HG03060 (cell line): ENCODE measurements around the gene GPR173.

Source experiments
- ATAC-seq: cut with Tn5 transposase; IDR thresholded peaks from one replicate; pipeline ENCODE4 v1.9.1; 2021; ENCODE audit warnings: low read depth, moderate number of reproducible peaks; ENCODE audit not compliant: unreplicated experiment

Gene GPR173, protein sequence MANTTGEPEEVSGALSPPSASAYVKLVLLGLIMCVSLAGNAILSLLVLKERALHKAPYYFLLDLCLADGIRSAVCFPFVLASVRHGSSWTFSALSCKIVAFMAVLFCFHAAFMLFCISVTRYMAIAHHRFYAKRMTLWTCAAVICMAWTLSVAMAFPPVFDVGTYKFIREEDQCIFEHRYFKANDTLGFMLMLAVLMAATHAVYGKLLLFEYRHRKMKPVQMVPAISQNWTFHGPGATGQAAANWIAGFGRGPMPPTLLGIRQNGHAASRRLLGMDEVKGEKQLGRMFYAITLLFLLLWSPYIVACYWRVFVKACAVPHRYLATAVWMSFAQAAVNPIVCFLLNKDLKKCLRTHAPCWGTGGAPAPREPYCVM

DNA sequence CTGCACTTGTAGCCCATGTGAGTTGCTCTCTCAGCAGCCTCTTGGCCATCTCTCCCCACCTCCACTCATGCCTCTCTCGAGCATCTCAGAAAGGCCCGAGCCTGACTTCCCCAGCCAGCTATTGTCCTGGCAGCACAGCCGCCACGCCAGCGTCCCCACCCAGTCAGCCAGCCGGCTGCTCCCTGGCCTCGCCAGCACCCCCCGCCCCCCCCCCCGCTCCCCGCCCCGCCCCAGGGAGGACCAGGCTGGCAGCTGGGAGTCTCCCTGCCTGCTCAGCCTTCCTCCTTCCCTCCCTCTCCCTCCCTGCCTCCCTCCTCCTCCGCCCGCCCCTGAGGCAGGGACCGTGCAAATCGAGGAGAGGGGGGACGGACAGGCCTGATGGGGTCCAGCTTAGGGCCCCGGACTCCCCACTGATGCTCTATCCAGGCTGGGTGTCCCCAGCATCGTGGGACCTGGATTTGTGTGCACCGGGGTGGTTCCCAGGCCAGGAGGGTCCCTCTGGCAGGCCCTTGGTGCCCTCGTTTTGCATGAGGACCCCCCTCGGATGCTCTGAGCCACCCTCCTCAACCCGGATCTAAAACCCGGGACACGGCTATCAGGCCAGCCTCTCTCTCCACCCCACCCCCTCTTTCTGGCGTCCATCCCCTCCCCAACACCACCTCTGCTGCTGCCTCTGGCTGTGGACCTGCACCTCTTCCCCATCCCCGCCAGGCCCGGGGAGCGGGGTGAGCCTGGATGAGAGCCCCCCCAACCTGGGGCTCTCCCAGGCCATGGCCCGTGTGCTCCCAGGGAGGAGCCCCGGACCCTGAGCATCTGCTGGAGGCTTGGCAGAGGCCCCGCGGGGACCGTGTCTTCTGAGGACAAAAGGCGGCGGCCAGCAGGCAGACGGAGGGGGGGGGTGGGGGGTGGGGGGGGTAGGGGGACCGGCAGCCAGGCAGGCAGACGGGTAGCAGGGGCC, at the start of gene GPR173:
TSS of gene GPR173 (plus strand) at position 621 of the 958 bp plus-strand sequence. CDS start 27,833 bp downstream, outside the sequence.
- no peak for ATAC-seq

DNA sequence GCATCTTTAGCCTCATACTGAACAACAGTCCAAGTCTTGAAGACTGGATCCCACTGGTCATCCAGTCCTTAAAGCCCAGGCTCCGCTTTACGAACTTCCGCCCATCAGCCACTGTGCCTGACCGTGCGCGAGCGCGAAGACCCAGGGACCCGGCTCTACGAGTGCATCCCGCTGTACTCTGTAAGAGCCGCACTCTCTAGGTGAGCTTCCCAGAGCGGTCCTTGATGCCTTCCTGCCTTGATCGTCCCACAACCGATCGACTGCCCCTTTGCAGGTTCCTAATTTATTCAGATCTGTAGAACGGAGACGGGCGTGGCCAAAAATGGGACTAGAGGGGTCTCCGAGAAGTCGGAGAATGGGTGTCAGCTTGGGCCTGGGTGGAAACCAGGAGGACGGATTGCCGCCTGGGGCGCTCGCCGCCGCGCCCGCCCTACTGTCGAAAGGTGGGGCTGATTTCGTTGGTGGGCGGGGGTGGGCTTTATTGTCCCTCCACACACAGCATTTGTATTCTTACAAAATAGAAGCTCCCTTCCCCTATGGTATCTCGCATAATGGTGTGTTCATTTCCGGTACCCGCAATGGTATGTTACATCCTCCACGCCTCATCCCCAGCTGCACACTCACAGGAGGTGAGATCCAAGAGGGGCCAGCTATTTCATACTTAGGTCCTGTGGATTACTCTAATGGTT, 48.0 kb upstream of the GPR173 start:
- ATAC-seq = no peak

- no peak for ATAC-seq
Observed at GRCh38 chrX:53001958-53002357, 46.6 kb upstream of the GPR173 start.

DNA sequence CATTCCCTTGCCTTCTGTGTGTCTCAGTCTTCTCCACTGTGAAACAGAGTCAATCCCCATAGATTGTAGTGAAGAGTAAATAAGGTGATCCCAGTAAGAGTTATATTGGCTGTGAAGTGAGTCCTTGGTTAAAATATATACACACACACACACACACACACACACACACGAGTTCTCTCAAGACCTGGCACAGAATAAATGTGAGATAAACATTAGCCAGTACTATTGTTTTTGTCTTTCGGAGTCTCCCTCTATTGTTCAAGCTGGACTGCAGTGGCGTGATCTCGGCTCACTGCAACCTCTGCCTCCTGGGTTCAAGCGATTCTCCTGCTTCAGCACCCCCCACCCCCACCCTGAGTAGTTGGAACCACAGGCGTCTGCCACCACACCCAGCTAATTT, 45.5 kb upstream of the GPR173 start:
- ATAC-seq = no peak

DNA sequence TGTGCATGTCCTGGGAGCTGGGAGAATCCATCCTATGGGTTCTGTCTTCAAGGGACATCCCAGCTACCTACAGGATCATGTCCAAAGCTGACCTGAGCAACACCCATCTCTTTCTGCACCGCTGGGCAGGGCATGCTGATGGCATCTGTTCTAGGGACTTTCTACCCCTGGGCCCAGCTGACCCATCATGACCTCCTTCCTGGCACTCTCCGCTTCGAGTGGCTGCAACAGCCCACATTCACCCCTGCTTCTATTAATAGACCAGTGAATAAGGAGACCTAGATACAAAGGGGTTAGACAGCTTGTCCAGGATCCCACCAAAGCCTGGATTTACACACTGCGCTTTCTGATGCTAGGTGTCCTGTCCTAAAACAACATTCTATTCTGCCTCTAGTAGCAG, 44.6 kb upstream of the GPR173 start:
- no peak for ATAC-seq

DNA sequence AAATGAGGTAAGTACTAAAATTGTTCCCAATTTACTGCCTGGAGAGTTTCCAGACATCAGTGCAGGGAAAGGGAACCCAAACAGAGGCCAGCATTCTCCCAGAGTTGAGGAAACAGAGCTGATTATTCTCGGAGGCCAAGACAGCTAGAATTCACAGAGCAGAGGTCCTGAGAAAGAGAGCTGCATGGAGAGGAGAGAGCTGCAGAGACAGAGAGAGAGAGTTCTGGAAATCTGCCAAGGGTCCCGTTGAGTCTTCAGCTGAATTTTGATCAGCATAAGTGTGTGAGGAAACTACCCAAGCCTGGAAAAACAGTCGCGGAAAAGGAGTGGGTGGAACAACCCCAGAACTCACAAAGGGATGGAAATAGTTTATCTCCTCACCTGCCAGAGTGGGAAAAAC, 43.8 kb upstream of the GPR173 start:
- ATAC-seq = no peak

- no peak for ATAC-seq
Observed at GRCh38 chrX:53005327-53005726, 43.3 kb upstream of the GPR173 start.

DNA sequence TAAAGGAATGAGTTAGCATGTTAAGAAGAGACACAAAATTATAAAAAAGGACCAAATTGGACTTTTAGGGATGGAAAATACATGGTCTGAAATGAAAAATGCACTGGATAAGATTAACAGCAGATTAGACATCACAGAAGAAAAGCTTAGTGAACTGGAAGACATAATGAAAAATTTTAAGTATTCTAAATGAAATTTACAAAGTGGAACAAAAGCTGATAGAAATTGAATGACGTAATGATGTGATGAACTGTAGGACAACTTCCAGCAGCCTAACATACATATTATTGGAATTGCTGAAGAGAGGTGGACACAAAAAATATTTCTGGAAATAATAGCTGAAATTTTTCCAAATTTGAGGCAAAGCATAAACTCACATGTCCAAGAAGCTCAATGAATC, 39.6 kb upstream of the GPR173 start:
- ATAC-seq = no peak

DNA sequence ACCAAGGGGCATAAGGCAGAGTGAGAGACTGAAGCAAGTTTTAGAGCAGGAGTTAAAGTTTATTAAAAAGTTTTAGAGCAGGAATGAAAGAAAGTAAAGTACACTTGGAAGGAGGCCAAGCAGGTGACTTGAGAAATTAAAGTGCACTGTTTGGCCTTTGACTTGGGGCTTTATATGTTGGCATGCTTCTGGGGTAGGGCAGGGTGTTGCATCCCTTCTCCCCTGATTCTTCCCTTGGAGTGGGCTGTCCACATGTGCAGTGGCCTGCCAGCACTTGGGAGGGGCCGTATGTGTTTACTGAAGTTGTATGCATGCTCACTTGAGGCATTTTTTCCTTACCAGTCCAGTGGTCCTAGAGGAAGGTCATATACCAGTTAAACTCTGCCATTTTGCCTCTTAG, 35.3 kb upstream of the GPR173 start:
- no peak for ATAC-seq

- no peak for ATAC-seq
Observed at GRCh38 chrX:53018627-53019026, 30.0 kb upstream of the GPR173 start.

GRCh38 chrX:53022381-53022780, 26.2 kb upstream of the GPR173 start:
- no peak for ATAC-seq

DNA sequence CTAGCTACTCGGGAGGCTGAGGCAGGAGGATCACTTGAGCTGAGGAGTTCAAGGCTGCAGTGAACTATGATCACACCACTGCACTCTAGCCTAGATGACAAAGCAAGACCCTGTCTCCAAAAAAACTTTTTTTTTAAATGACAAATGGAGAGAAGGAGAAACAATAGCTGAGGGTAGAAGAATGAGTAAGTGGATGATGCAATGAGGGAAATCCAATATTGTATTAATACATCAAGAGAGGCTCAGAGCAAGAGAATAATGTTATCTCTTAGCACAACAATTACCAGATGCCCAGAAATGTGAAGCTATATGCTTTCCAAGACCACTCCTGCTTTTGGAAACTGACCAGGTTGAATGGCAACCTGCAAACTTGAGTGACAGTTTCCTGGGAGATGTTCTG, 19.9 kb upstream of the GPR173 start:
- no peak for ATAC-seq

DNA sequence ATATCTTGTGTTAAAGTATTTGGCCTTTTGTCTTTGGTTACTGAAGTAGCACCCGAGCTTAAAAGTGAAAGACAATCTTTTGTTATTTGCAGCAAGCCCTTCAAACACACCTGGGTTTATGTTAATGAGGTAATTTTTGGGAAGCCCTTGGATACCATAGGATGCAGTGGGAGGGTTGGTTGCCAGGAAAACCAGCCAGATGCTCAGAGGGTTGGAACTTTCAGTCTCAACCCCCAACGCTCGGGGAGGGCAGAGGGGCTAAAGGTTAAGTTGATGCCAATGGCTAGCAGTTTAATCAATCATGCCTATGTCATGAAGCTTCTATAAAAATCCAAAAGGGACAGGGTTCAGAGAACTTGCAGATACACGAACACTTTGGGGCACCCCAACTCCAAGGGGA, 17.2 kb upstream of the GPR173 start:
- no peak for ATAC-seq

DNA sequence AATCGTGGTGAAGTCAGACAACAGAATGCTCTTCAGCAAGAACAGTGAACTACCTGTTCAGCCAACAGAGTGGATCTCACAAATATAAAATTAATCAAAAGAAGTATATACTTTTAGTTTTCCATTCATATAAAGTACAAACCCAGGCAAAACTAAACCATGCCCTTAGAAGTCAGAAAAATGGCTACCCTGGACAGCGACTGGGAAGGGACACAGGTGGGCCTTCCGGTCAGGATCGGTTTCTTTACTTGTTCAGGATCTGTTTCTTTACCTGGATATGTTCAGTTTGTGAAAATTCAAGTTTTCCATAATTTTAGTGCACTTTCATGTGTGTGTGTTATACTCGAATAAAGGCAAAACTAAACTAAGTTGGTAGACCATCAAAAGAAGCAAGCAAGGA, 12.4 kb upstream of the GPR173 start:
- ATAC-seq = no peak

- no peak for ATAC-seq
Observed at GRCh38 chrX:53039236-53039635, 9.4 kb upstream of the GPR173 start.

- ATAC-seq = no peak
Observed at GRCh38 chrX:53044995-53045394, 3.6 kb upstream of the GPR173 start.

DNA sequence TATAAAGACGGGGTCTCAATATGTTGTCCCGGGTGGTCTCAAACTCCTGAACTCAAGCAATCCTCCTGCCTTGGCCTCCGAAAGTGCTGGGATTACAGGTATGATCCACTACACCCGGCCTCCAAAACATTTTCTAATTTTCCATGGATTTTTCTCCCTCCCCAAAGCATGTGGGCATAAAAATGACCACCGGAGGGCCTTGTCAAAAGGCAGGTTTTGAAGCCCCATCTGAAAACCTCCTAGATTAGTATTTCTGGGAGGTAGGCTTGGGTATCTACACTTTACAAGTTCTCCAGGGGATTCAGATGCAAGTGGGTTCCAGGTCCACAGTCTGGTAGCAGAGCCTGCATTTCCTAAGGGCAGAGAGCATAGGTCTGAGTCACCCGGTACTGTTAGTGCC, 1.4 kb upstream of the GPR173 start:
- no peak for ATAC-seq

DNA sequence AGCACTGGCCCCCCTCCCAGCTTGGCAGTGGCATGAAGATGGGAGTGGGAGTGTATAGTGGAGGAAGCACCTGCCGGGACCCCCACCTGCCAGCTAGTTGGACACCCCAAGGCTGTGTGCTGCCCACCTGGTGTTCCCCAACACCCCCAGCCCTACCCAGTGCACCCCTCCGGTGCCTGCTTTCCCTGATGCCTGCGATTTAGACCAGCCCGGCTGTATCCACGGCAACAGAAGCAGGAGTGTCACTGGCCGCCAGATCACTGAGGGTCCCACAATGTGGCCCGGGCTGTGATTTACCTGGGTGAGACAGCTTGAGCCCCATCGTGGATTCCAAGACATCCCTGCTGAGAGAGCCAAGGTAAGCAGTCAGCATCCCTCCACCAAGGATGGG, 533 bp downstream of the GPR173 start:
- no peak for ATAC-seq

DNA sequence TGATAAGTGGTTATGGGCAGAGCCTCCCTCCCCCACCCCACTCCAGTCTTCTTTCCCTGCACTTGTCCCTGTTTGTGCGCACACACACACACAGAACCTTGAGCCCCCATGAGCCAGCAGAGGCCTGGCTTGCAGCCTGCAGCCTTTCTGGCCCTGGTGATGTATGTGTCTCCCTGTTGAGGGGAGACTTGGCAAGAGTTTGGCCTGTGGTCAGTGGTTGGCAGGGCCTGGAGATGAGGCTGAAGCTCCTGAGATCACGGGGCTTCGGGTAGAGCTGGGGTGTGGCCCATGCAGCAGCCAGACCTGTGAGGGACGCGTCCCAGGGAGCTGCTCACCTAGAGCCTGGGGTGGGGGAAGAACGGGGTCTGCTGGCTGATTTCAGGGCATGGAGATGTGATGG, 2.3 kb downstream of the GPR173 start:
- no peak for ATAC-seq

GRCh38 chrX:53055244-53055849, 6.8 kb downstream of the GPR173 start:
- no peak for ATAC-seq

DNA sequence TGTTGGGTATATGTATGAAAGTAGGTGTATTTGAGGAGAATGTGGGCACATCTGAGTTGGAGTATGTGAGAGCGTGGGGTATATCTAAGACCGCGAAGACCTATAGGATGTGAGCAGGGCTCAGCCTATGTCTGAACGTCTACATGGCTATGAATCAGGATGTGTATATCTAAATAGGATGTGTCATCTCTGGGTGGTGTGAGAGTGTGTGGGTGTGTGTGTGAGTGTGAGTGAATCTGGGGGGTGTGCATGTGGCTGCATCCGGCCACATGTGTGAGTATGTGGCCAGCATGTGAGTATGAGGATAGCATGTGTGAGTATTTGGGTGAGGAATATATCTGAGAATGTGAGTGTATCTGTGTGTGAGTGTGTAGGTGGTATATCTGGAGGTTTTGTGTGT, 7.7 kb downstream of the GPR173 start:
- no peak for ATAC-seq
